ENCODE data around the gene TIMM22.

Gene TIMM22

GRCh38 chr17:1047177-1047878 is 50.4 kb downstream of the TIMM22 start:
- Histone ChIP-seq H3K4me1 (ENCODE audit: control insufficient read depth, insufficient read depth, low read length) (peaks cover 7% of the 10 kb centered on the region), H3K36me3 (ENCODE audit: control insufficient read depth in 2 of 2, insufficient read depth in 1 of 2, low read length in 2 of 2) (peaks cover 6 to 41% of the 10 kb centered on the region in 2 experiments), H3K4me3 (ENCODE audit: low read depth, low read length) (no peak overlapping the region), H3K27ac (ENCODE audit: extremely low read depth, low read depth, low read length) (no peak overlapping the region), H3K9me3 (ENCODE audit: control insufficient read depth, insufficient read depth, low read depth, low read length) (no peaks in the 10 kb centered on the region)
- TF ChIP-seq ZNF354C (tag by site-specific recombination; IDR thresholded peaks at IDR 0.05; ENCODE audit: borderline replicate concordance, low read depth) (no peak), ZNF624 (tag by site-specific recombination; IDR thresholded peaks at IDR 0.05) (no peak), ZBTB17 (tag by site-specific recombination; IDR thresholded peaks at IDR 0.05) (no peak), ZNF223 (tag by site-specific recombination; IDR thresholded peaks at IDR 0.05) (no peak)
- TF ChIP-seq, protein P1, sequence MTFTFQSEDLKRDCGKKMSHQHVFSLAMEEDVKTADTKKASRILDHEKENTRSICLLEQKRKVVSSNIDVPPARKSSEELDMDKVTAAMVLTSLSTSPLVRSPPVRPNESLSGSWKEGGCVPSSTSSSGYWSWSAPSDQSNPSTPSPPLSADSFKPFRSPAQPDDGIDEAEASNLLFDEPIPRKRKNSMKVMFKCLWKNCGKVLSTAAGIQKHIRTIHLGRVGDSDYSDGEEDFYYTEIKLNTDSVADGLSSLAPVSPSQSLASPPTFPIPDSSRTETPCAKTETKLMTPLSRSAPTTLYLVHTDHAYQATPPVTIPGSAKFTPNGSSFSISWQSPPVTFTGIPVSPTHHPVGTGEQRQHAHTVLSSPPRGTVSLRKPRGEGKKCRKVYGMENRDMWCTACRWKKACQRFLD (tag by site-specific recombination; IDR thresholded peaks at IDR 0.05), result no peak
- POLR2A ChIA-PET, result no interaction called here
- CTCF ChIA-PET, result interaction anchor here (1.5 kb wide), 2 partner anchors 9 to 11 kb away, joined by 5 read pairs; no protein-coding TSS in a partner anchor

GRCh38 chr17:1047879-1048470 is 51.0 kb downstream of the TIMM22 start:
- peaks cover 7% of the 10 kb centered on the region for H3K4me1 ChIP-seq (ENCODE audit: control insufficient read depth, insufficient read depth, low read length)
- no peak overlapping the region for H3K4me3 ChIP-seq (ENCODE audit: low read depth, low read length)
- POLR2A ChIA-PET, result no interaction called here
- peaks cover 6 to 35% of the 10 kb centered on the region in 2 experiments for H3K36me3 ChIP-seq (ENCODE audit: control insufficient read depth in 2 of 2, insufficient read depth in 1 of 2, low read length in 2 of 2)
- no peaks in the 10 kb centered on the region for H3K9me3 ChIP-seq (ENCODE audit: control insufficient read depth, insufficient read depth, low read depth, low read length)
- no peak overlapping the region for H3K27ac ChIP-seq (ENCODE audit: extremely low read depth, low read depth, low read length)
- CTCF ChIA-PET, result interaction anchor here (0.6 to 1.5 kb wide), 3 partner anchors 8 to 85 kb away, joined by 3 to 5 read pairs (median 5); no protein-coding TSS in a partner anchor
- TF ChIP-seq TRIM28 (IDR thresholded peaks at IDR 0.05; ENCODE audit: borderline replicate concordance, low read length) (no peak), ZNF391 (tag by site-specific recombination; IDR thresholded peaks at IDR 0.05; ENCODE audit: borderline replicate concordance, low read depth) (no peak), IKZF3 (tag by site-specific recombination; IDR thresholded peaks at IDR 0.05) (no peak), BCL11B (tag by site-specific recombination; IDR thresholded peaks at IDR 0.05; ENCODE audit: low read depth) (no peak), ZNF621 (tag by site-specific recombination; IDR thresholded peaks at IDR 0.05) (no peak), ZNF341 (tag by site-specific recombination; IDR thresholded peaks at IDR 0.05; ENCODE audit: low read depth) (no peak), ZNF416 (tag by site-specific recombination; IDR thresholded peaks at IDR 0.05) (no peak), REPIN1 (tag by site-specific recombination; IDR thresholded peaks at IDR 0.05; ENCODE audit: low read depth) (no peak), ZBTB1 (tag by site-specific recombination; IDR thresholded peaks at IDR 0.05) (no peak), SP2 (tag by site-specific recombination; IDR thresholded peaks at IDR 0.05) (no peak), ZNF112 (tag by site-specific recombination; IDR thresholded peaks at IDR 0.05) (no peak), SP7 (tag by site-specific recombination; IDR thresholded peaks at IDR 0.05) (no peak)
- TF ChIP-seq, protein P2, sequence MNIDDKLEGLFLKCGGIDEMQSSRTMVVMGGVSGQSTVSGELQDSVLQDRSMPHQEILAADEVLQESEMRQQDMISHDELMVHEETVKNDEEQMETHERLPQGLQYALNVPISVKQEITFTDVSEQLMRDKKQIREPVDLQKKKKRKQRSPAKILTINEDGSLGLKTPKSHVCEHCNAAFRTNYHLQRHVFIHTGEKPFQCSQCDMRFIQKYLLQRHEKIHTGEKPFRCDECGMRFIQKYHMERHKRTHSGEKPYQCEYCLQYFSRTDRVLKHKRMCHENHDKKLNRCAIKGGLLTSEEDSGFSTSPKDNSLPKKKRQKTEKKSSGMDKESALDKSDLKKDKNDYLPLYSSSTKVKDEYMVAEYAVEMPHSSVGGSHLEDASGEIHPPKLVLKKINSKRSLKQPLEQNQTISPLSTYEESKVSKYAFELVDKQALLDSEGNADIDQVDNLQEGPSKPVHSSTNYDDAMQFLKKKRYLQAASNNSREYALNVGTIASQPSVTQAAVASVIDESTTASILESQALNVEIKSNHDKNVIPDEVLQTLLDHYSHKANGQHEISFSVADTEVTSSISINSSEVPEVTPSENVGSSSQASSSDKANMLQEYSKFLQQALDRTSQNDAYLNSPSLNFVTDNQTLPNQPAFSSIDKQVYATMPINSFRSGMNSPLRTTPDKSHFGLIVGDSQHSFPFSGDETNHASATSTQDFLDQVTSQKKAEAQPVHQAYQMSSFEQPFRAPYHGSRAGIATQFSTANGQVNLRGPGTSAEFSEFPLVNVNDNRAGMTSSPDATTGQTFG (tag by site-specific recombination; IDR thresholded peaks at IDR 0.05; ENCODE audit: borderline replicate concordance), result no peak
- TF ChIP-seq, protein P3, sequence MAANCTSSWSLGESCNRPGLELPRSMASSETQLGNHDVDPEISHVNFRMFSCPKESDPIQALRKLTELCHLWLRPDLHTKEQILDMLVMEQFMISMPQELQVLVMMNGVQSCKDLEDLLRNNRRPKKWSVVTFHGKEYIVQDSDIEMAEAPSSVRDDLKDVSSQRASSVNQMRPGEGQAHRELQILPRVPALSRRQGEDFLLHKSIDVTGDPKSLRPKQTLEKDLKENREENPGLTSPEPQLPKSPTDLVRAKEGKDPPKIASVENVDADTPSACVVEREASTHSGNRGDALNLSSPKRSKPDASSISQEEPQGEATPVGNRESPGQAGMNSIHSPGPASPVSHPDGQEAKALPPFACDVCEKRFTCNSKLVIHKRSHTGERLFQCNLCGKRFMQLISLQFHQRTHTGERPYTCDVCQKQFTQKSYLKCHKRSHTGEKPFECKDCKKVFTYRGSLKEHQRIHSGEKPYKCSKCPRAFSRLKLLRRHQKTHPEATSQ (tag by site-specific recombination; IDR thresholded peaks at IDR 0.05), result no peak
- TF ChIP-seq, protein P4, sequence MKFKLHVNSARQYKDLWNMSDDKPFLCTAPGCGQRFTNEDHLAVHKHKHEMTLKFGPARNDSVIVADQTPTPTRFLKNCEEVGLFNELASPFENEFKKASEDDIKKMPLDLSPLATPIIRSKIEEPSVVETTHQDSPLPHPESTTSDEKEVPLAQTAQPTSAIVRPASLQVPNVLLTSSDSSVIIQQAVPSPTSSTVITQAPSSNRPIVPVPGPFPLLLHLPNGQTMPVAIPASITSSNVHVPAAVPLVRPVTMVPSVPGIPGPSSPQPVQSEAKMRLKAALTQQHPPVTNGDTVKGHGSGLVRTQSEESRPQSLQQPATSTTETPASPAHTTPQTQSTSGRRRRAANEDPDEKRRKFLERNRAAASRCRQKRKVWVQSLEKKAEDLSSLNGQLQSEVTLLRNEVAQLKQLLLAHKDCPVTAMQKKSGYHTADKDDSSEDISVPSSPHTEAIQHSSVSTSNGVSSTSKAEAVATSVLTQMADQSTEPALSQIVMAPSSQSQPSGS (tag by site-specific recombination; IDR thresholded peaks at IDR 0.05; ENCODE audit: low read depth), result no peak
- TF ChIP-seq, protein P5, sequence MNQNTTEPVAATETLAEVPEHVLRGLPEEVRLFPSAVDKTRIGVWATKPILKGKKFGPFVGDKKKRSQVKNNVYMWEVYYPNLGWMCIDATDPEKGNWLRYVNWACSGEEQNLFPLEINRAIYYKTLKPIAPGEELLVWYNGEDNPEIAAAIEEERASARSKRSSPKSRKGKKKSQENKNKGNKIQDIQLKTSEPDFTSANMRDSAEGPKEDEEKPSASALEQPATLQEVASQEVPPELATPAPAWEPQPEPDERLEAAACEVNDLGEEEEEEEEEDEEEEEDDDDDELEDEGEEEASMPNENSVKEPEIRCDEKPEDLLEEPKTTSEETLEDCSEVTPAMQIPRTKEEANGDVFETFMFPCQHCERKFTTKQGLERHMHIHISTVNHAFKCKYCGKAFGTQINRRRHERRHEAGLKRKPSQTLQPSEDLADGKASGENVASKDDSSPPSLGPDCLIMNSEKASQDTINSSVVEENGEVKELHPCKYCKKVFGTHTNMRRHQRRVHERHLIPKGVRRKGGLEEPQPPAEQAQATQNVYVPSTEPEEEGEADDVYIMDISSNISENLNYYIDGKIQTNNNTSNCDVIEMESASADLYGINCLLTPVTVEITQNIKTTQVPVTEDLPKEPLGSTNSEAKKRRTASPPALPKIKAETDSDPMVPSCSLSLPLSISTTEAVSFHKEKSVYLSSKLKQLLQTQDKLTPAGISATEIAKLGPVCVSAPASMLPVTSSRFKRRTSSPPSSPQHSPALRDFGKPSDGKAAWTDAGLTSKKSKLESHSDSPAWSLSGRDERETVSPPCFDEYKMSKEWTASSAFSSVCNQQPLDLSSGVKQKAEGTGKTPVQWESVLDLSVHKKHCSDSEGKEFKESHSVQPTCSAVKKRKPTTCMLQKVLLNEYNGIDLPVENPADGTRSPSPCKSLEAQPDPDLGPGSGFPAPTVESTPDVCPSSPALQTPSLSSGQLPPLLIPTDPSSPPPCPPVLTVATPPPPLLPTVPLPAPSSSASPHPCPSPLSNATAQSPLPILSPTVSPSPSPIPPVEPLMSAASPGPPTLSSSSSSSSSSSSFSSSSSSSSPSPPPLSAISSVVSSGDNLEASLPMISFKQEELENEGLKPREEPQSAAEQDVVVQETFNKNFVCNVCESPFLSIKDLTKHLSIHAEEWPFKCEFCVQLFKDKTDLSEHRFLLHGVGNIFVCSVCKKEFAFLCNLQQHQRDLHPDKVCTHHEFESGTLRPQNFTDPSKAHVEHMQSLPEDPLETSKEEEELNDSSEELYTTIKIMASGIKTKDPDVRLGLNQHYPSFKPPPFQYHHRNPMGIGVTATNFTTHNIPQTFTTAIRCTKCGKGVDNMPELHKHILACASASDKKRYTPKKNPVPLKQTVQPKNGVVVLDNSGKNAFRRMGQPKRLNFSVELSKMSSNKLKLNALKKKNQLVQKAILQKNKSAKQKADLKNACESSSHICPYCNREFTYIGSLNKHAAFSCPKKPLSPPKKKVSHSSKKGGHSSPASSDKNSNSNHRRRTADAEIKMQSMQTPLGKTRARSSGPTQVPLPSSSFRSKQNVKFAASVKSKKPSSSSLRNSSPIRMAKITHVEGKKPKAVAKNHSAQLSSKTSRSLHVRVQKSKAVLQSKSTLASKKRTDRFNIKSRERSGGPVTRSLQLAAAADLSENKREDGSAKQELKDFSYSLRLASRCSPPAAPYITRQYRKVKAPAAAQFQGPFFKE (tag by site-specific recombination; IDR thresholded peaks at IDR 0.05; ENCODE audit: borderline replicate concordance), result no peak

All from HEK293 (cell line).